Type B pancreatic cell (in vitro differentiated cells): ENCODE measurements around the gene RCOR1. TPM values are rescaled to one million over a fixed set of nuclear protein-coding genes. Genes with fewer than 3 reads are reported as not detected.
A peak's percentile ranks its signal among the peaks of the same experiment; 100 is the strongest.

Source experiments
- DNase-seq: peaks from one replicate; pipeline ENCODE4 v3.0.0; 2021; ENCODE audit warnings: mixed read lengths; ENCODE audit not compliant: unreplicated experiment; ENCODE audit errors: extremely low spot score
- H3K27ac Mint-ChIP-seq: 2 replicates; pipeline ENCODE4 v1.8.0; 2021; ENCODE audit warnings: mild to moderate bottlenecking, mixed read lengths
- H3K27me3 Mint-ChIP-seq: 2 replicates; pipeline ENCODE4 v1.8.0; 2021; ENCODE audit warnings: mixed read lengths
- H3K36me3 Mint-ChIP-seq: 2 replicates; pipeline ENCODE4 v1.8.0; 2021; ENCODE audit warnings: mixed read lengths
- H3K4me1 Mint-ChIP-seq: one replicate; pipeline ENCODE4 v1.8.0; 2021; ENCODE audit warnings: mixed read lengths; ENCODE audit not compliant: unreplicated experiment
- H3K4me3 Mint-ChIP-seq: 2 replicates; pipeline ENCODE4 v1.8.0; 2021; ENCODE audit warnings: mild to moderate bottlenecking, mixed read lengths
- H3K9me3 Mint-ChIP-seq: 2 replicates; pipeline ENCODE4 v1.8.0; 2021; ENCODE audit warnings: mixed read lengths
- total RNA-seq: library from RNA; stranded (reverse); gene quantifications from 2 replicates; pipeline ENCODE4 v1.2.1, GENCODE V29; 2021; ENCODE audit warnings: low replicate concordance
- TF ChIP-seq, protein P1 (sequence below): fragments of 200-600 bp; sonication (generic); conservative IDR thresholded peaks from 2 replicates; pipeline ENCODE4 v1.5.0; 2021; ENCODE audit warnings: antibody characterized with exemption, mild to moderate bottlenecking

The RCOR1 gene
- total RNA-seq, 1 donor from 2014 or later: 35.3 TPM

DNA sequence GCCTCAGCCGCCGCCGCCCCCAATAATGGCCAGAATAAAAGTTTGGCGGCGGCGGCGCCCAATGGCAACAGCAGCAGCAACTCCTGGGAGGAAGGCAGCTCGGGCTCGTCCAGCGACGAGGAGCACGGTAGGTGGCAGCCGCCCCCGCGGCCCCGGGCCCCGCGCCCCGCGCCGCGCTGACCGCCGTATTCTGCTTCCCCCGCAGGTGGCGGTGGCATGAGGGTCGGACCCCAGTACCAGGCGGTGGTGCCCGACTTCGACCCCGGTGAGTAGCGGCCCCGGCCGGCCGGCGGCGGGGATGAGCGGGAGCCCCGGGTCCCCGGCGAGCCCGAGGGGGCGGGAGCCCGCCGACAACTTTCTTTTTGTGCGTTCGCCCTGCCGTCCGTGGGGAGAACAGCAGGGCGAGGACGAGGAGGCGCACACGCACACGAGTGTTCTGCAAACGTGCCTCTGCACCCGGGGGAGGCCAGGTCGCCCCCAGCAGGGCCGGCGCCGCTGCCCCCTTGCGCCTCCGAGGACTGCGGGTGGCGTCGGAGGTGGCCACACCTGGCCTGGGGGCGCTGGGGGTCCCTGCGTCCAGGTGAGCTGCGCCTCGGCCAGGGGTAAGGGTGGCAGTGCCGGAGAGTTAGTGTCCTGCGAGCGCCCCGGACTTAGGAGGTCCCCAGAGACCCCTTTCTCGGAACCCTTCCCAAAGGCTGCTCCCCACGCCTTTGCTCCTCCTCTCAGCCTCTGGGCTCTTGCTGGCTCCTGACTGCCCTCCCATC is 794 bp downstream of the RCOR1 start:
- DNase-seq: peak; percentile 75

DNA sequence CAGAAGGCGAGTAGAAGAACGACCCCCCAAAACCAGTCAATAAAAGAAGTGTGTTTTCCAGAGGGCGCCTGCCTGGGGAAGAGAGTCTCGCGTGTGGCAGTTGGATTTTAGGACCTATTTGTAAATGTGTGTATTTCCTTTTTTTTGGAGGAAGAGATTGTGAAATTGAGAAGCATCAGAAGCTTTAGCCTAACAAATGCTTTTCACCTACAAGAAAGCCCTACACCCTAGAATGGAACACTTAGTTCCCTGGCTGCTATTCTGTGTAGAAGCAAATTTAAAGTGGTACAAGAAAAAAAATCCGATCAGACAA is 1.3 kb downstream of the RCOR1 start:
- no peak for DNase-seq
- Mint-ChIP-seq H3K4me3 (peak overlapping the region; percentile 91), H3K27me3 (no peaks in the 10 kb centered on the region), H3K27ac (peak overlapping the region; percentile 89), H3K36me3 (peaks cover under 1% of the 10 kb centered on the region), H3K4me1 (peaks cover 26% of the 10 kb centered on the region), H3K9me3 (no peaks in the 10 kb centered on the region)
- TF ChIP-seq, protein P1, sequence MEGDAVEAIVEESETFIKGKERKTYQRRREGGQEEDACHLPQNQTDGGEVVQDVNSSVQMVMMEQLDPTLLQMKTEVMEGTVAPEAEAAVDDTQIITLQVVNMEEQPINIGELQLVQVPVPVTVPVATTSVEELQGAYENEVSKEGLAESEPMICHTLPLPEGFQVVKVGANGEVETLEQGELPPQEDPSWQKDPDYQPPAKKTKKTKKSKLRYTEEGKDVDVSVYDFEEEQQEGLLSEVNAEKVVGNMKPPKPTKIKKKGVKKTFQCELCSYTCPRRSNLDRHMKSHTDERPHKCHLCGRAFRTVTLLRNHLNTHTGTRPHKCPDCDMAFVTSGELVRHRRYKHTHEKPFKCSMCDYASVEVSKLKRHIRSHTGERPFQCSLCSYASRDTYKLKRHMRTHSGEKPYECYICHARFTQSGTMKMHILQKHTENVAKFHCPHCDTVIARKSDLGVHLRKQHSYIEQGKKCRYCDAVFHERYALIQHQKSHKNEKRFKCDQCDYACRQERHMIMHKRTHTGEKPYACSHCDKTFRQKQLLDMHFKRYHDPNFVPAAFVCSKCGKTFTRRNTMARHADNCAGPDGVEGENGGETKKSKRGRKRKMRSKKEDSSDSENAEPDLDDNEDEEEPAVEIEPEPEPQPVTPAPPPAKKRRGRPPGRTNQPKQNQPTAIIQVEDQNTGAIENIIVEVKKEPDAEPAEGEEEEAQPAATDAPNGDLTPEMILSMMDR: no peak

More for the DNA sequence above, 794 bp downstream of the RCOR1 start:
- Mint-ChIP-seq H3K4me1 (peaks cover 26% of the 10 kb centered on the region), H3K4me3 (peak overlapping the region; percentile 91), H3K9me3 (no peaks in the 10 kb centered on the region), H3K27me3 (no peaks in the 10 kb centered on the region), H3K27ac (peak overlapping the region; percentile 89), H3K36me3 (no peaks in the 10 kb centered on the region)
- TF ChIP-seq, protein P1: peak; percentile 67

DNA sequence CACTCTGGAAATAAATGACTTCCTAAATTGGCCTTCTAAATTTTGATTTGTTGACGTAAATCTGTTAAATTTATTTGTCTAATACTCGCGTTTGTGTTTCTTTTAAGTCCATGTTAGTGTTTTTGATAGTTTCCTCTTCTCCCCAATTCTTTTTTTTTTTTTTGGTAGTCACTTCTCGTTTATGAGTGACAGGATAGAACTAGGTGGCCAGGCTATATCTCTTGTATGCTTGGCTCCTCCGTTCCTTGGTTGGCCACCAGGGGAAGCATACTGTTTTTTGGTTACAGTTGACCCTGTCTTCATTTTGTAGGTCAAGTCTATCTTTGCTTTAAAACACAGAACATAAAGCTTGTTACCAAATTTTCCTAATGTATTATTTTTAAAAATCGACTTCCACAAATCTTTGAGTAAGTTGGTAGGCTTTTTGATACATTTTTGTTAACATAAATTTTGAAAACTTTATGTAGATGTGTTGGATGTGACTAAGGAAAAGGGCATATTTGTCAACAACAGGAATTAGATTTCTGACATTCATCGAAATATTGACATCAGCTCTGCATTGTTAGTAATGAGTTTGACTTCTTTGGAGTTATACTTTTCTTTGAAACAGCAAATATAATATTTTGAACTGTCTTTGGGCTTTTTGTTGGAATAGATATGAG is 2.2 kb downstream of the RCOR1 start:
- Mint-ChIP-seq H3K27ac (peak overlapping the region; percentile 89), H3K9me3 (no peaks in the 10 kb centered on the region), H3K4me3 (peak overlapping the region; percentile 91), H3K36me3 (peaks cover 4% of the 10 kb centered on the region), H3K4me1 (peaks cover 25% of the 10 kb centered on the region), H3K27me3 (no peaks in the 10 kb centered on the region)
- DNase-seq: no peak
- TF ChIP-seq, protein P1: peak; percentile 88

DNA sequence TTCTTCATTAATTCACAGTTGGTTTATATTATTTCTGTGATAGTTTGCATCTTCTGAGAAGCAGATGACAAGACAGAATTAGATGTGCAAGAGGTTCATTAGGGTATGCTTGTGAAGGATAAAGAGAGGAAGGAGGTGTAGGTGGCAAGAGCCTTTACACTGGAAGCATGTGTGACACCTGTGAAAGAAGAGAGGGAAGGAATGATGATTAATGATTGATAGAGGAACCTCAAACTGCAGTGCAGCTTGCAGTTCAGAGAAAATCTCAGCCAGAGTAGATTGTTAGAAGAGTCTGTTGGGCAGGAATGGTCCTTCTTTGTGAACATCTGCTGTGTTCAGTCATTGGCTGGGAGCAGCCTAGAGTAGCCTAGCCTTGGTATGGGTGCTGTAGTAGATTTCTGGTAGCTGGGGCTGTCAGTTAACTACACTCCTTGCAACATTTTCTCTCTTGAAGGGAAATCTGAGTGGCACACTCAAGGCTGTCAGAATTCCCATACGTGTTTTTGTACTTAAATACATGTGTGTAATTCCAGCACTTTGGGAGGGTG is 9.0 kb downstream of the RCOR1 start:
- Mint-ChIP-seq H3K4me3 (no peak overlapping the region), H3K36me3 (peaks cover 10% of the 10 kb centered on the region), H3K4me1 (peaks cover 21% of the 10 kb centered on the region), H3K9me3 (no peaks in the 10 kb centered on the region), H3K27me3 (no peaks in the 10 kb centered on the region), H3K27ac (peak overlapping the region; percentile 0)
- TF ChIP-seq, protein P1: no peak
- no peak for DNase-seq

DNA sequence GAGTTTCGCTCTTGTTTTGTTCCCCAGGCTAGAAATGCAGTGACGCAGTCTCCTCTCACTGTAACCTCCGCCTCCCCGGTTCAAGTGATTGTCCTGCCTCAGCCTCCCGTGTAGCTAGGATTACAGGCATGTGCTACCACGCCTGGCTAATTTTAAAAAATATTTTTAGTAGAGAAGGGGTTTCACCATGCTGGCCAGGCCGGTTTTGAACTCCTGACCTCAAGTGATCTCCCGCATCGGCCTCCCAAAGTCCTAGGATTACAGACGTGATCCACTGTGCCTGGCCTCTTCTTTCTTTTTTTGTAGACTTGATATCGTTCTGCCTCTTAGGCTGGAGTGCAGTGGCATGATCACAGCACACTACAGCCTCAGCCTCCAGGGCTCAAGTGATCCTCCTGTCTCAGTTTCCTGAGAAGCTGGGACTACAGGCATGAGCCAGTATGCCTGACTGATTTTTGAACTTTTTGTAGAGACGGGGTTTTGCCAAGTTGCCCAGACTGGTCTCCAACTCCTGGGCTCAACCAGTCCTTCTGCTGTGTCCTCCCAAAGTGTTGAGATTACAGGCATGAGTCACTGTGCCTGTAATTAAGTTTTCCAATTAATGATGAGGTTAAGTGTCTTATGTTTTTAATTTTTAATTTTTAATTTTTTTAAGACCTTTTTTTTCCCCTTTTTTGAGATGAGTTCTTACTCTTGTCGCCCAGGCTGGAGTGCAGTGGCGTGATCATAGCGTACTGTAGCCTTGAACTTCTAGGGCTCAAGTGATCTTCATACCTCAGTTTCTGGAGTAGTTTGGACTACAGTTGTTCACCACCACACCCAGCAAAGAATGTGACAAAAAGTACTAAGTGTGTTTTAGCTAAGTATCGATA is 10.2 kb downstream of the RCOR1 start:
- Mint-ChIP-seq H3K36me3 (peaks cover 10% of the 10 kb centered on the region), H3K27me3 (no peaks in the 10 kb centered on the region), H3K4me3 (no peak overlapping the region), H3K4me1 (peaks cover 21% of the 10 kb centered on the region), H3K9me3 (no peaks in the 10 kb centered on the region), H3K27ac (peak overlapping the region; percentile 44)
- no peak for DNase-seq
- TF ChIP-seq, protein P1: no peak
